Fibroblast of the aortic adventitia (primary cell): ENCODE data around the gene TF. TPM values are rescaled to one million over a fixed set of nuclear protein-coding genes. Genes with fewer than 3 reads are reported as not detected.
A peak's percentile ranks its signal among the peaks of the same experiment; 100 is the strongest.

Experiments used
- DNase-seq: peaks from one replicate; pipeline ENCODE4 v3.0.0-alpha.2; 2010; ENCODE audit warnings: low read depth
- H3K4me3 ChIP-seq: 2 replicates; pipeline ENCODE4 v1.5.1; 2011; ENCODE audit warnings: low read depth, mild to moderate bottlenecking, control low read depth, low read length, moderate library complexity
- CTCF ChIP-seq: IDR thresholded peaks from 2 replicates; pipeline ENCODE4 v1.5.1; 2011; ENCODE audit warnings: mild to moderate bottlenecking, low read length, control low read depth, inconsistent platforms; ENCODE audit not compliant: insufficient read depth
- total RNA-seq: library from RNA; depleted of rRNA; stranded (reverse); fragments of >200 nt; gene quantifications from 2 replicates; pipeline ENCODE4 v1.2.3, GENCODE V29; 2012; ENCODE audit warnings: low replicate concordance

TF gene
- total RNA-seq, 1 donor: under 0.01 TPM

GRCh38 chr3:133782454-133782853 lies 36.3 kb downstream of the TF start:
- H3K4me3 ChIP-seq: no peak overlapping the region
- no peak for DNase-seq
- no peak for TF ChIP-seq CTCF

GRCh38 chr3:133783762-133784161 lies 37.6 kb downstream of the TF start:
- H3K4me3 ChIP-seq: no peak overlapping the region
- no peak for DNase-seq
- no peak for TF ChIP-seq CTCF

- TF ChIP-seq CTCF: no peak
- DNase-seq: no peak
Observed at GRCh38 chr3:133788024-133788423, 41.8 kb downstream of the TF start.

GRCh38 chr3:133792171-133792763 lies 46.1 kb downstream of the TF start:
- DNase-seq: peak; percentile 7
- no peak overlapping the region for H3K4me3 ChIP-seq
- TF ChIP-seq CTCF: no peak

More at GRCh38 chr3:133788024-133788423, 41.8 kb downstream of the TF start:
- H3K4me3 ChIP-seq: no peak overlapping the region

- H3K4me3 ChIP-seq: no peak overlapping the region
- TF ChIP-seq CTCF: no peak
- DNase-seq: peak; percentile 22
Observed at GRCh38 chr3:133797396-133798105, 51.4 kb downstream of the TF start.

GRCh38 chr3:133799794-133800585 lies 53.8 kb downstream of the TF start:
- H3K4me3 ChIP-seq: no peak overlapping the region
- peak; percentile 12 for DNase-seq
- no peak for TF ChIP-seq CTCF
